HUES48 (cell line): ENCODE results near the gene CNTNAP2.

Source experiments
- H3K27ac ChIP-seq: one replicate; pipeline ENCODE4 v1.7.0; 2013; ENCODE audit warnings: low read depth, low read length, inconsistent platforms
- H3K27me3 ChIP-seq: 2 replicates; pipeline ENCODE4 v1.6.1; 2013; ENCODE audit warnings: mild to moderate bottlenecking, low read length; ENCODE audit not compliant: control insufficient read depth, insufficient read depth
- H3K36me3 ChIP-seq: 2 replicates; pipeline ENCODE4 v1.6.1; 2013; ENCODE audit warnings: low read length; ENCODE audit not compliant: control insufficient read depth, insufficient read depth
- H3K4me1 ChIP-seq: 2 replicates; pipeline ENCODE4 v1.6.1; 2013; ENCODE audit warnings: mild to moderate bottlenecking, low read length; ENCODE audit not compliant: control insufficient read depth, insufficient read depth
- H3K4me3 ChIP-seq: 2 replicates; pipeline ENCODE4 v1.5.1; 2013; ENCODE audit warnings: mild to moderate bottlenecking, low read depth, low read length
- H3K9ac ChIP-seq: 2 replicates; pipeline ENCODE4 v1.6.1; 2013; ENCODE audit warnings: mild to moderate bottlenecking, low read depth, low read length, moderate library complexity
- H3K9me3 ChIP-seq: 2 replicates; pipeline ENCODE4 v1.6.1; 2013; ENCODE audit warnings: low read length; ENCODE audit not compliant: control insufficient read depth, insufficient read depth

Gene CNTNAP2

DNA sequence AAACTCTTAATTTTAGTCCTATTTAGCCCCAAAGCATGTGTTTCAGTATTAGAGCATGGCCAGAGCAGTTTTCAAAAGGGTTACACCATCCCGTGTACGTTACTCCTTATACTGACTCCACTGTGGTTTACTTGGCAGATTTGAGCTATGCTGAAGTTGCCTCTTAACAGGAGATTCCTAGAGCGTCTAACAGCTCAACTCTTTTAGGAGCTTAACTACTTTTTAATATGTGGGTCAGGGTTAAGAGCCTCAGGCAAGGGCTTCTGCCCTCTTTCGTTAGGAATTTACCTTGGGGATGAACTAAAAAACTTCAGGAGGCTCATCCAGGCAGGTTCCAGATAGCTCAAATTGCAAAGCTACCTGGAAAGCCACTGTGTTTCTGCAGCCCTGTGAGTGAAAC lies 1799.2 kb downstream of the CNTNAP2 start:
- no peaks in the 10 kb centered on the region for H3K27me3 ChIP-seq
- H3K9me3 ChIP-seq = no peaks in the 10 kb centered on the region
- no peaks in the 10 kb centered on the region for H3K36me3 ChIP-seq
- peaks cover 16% of the 10 kb centered on the region; the same call in 1 of the 2 replicates for H3K4me1 ChIP-seq
- H3K4me3 ChIP-seq = no peak overlapping the region
- peak overlapping the region; percentile 42 for H3K27ac ChIP-seq
- H3K9ac ChIP-seq = no peak overlapping the region

DNA sequence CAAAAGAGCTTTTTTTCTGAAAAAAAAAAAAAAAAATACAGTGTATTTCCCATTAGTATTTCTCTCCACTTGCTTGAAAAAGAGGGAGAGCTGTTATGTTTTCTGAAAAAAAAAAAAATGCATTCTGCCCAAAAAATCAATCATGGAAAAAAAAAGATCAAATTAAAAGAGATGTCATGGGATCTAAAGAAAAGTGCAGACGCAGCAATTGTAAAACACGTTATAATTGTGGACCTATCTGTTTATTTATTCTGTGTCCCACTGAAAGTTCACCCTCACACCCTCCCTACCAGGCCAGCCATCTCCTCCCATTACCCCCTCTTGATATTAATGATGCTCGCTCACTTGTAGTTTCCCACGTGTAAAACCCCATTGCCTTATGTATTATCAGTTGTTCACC lies 1800.0 kb downstream of the CNTNAP2 start:
- Histone ChIP-seq H3K27ac (no peak overlapping the region), H3K36me3 (no peaks in the 10 kb centered on the region), H3K27me3 (no peaks in the 10 kb centered on the region), H3K9ac (no peak overlapping the region), H3K4me1 (peaks cover 13% of the 10 kb centered on the region; the same call in 1 of the 2 replicates), H3K4me3 (no peak overlapping the region), H3K9me3 (no peaks in the 10 kb centered on the region)

DNA sequence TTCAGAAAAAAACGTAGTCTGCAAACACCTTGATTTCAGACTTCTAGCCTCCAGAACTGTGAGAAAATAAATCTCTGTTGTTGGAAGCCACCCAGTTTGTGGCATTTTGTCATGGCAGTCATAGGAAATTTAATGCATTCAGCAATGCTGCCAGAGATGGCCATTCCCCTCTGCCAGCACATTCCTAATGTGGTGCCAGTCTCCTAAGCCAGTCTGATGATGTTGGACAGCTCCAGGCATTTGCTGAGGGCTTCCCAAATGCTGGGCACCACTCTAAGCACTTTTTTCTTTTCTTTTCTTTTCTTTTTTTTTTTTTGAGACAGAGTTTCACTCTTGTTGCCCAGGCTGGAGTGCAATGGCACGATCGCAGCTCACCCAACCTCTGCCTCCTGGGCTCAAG lies 1807.2 kb downstream of the CNTNAP2 start:
- no peaks in the 10 kb centered on the region for H3K4me1 ChIP-seq
- no peak overlapping the region for H3K9ac ChIP-seq
- H3K4me3 ChIP-seq = no peak overlapping the region
- no peaks in the 10 kb centered on the region for H3K27me3 ChIP-seq
- H3K36me3 ChIP-seq = no peaks in the 10 kb centered on the region
- no peaks in the 10 kb centered on the region for H3K9me3 ChIP-seq
- no peak overlapping the region for H3K27ac ChIP-seq

DNA sequence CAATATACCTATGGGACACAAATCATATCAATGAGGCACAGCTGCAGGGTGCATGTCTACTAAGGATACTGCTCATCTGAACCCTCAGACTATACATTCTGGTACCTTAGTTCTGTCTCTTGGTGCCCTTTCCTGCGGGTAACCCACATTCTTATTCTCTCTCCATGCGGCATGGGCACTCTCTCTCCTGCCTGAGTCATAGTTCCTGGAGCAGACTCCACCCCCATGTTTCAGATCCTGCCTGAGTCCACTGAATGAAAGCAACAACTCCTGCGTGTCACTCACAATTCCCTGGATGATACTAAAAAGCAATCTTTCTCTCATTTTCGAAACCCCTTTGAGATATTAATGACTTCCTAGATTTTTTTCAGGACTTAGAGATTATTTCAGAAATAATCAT lies 1820.8 kb downstream of the CNTNAP2 start:
- Histone ChIP-seq H3K9ac (no peak overlapping the region), H3K4me3 (no peak overlapping the region), H3K9me3 (no peaks in the 10 kb centered on the region), H3K36me3 (no peaks in the 10 kb centered on the region), H3K4me1 (no peaks in the 10 kb centered on the region), H3K27me3 (no peaks in the 10 kb centered on the region), H3K27ac (no peak overlapping the region)

DNA sequence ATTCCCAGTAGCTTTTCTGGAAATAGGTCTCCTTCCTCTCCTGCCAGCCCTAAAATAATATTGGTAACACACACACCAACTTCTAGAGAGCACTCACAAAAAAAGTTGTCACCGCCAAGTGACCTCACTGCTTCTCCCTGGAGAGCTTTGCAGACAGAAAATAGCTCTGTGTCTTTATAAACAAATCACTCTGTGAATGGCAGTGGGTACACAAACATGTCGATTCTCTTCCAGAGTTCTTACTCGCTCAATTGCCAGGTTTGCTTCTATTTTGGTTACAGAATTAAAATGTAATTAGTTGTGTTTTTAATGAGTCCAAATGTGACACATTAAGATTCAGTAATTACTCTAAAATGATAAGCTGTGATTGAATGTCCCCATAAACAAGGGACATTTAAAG lies 1824.8 kb downstream of the CNTNAP2 start:
- no peaks in the 10 kb centered on the region for H3K4me1 ChIP-seq

DNA sequence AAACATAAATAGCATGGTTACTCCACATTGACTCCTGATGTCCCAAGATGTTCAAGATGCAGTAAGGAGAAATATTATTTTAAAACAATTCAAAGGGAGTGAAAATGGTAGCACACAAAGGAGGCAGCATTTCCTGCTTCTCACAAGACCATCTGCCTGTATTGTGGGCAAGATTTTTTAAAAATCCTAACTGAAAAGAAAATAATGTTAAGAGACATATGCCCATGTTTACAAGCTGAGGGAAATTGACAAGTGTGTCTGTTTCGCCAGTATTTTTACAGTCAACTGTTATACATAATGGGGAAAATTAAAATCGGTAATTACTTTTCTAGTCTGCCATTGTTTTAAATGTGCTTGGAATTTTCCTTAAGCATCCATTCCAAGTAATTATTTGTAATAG lies 1827.7 kb downstream of the CNTNAP2 start:
- Histone ChIP-seq H3K9ac (no peak overlapping the region), H3K9me3 (no peaks in the 10 kb centered on the region), H3K27ac (no peak overlapping the region), H3K36me3 (no peaks in the 10 kb centered on the region), H3K27me3 (no peaks in the 10 kb centered on the region), H3K4me3 (no peak overlapping the region), H3K4me1 (no peaks in the 10 kb centered on the region)

More for the DNA sequence above, 1824.8 kb downstream of the CNTNAP2 start:
- Histone ChIP-seq H3K9ac (no peak overlapping the region), H3K27ac (no peak overlapping the region), H3K36me3 (no peaks in the 10 kb centered on the region), H3K27me3 (no peaks in the 10 kb centered on the region), H3K4me3 (no peak overlapping the region), H3K9me3 (no peaks in the 10 kb centered on the region)

DNA sequence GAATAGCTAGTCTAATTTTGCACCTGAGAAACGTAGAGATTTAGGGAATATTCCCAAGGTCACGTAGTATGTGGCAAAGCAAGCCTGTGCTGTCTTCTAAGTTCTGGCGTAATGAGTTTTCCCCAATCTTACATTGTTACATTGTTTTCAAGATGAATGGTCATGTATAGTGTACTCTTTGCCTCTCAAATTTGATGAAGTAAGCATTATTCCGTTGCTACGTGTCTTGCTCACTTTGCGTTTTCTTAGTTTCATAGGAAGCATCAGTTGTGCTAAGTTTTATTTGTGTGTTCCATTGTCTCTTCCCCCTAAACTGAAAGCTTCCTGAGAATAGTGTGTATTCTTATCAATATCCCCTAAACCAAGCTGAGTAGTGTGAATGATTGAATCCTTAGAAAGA lies 1836.3 kb downstream of the CNTNAP2 start:
- H3K4me3 ChIP-seq = no peak overlapping the region
- H3K27me3 ChIP-seq = no peaks in the 10 kb centered on the region
- no peak overlapping the region for H3K27ac ChIP-seq
- no peaks in the 10 kb centered on the region for H3K36me3 ChIP-seq
- H3K9me3 ChIP-seq = no peaks in the 10 kb centered on the region
- no peak overlapping the region for H3K9ac ChIP-seq
- H3K4me1 ChIP-seq = no peaks in the 10 kb centered on the region

DNA sequence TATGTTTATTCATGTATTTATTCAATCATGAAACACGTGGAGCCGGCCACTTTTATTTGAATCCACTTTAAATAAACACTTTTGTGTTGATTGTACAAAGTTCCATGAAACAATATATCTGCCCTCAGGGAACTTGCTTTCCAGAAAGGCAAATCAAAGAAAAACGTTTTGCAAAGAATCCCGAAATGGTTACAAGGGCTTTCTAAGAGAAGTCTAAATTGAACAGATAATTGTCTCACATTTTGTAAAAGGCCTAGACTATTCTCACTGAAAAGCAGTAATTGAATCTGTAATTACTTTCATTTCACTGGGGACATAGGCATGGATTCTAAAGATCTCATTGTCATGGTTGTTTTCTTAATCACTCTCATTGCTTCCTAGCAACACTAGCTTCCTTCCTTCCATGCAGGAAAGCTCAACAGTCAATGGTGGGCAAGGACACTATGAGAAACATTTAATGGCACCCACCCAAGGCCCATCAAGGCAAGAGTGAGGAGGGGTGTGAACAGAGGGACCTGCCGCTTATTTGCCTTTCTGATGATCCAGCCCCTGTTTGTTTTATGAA lies 1851.5 kb downstream of the CNTNAP2 start:
- H3K27ac ChIP-seq = no peak overlapping the region
- no peak overlapping the region for H3K4me3 ChIP-seq
- no peaks in the 10 kb centered on the region for H3K4me1 ChIP-seq
- H3K9me3 ChIP-seq = no peaks in the 10 kb centered on the region
- no peak overlapping the region for H3K9ac ChIP-seq
- no peaks in the 10 kb centered on the region for H3K36me3 ChIP-seq
- no peaks in the 10 kb centered on the region for H3K27me3 ChIP-seq

DNA sequence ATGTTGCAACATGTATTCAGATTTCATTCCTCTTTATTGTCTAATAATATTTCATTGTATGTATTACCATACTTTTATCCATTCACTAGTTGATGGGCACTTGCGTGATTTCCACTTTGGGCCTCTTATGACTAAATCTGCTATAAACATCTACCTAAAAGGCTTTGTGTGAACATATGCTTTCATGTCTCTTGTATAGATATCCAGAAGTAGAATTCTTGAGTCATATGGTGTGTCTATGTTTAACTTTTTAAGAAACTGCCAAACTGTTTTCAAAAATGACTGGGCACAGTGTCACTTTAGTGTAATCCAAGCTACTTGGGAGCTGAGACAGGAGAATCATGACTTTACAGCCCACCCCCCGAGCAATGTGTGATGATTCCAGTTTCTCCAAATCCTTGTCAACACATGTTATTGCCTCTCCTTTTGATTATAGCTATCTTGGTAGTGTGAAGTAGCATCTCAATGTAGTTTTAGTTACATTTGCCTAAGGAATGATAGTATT lies 1855.1 kb downstream of the CNTNAP2 start:
- no peaks in the 10 kb centered on the region for H3K27me3 ChIP-seq

DNA sequence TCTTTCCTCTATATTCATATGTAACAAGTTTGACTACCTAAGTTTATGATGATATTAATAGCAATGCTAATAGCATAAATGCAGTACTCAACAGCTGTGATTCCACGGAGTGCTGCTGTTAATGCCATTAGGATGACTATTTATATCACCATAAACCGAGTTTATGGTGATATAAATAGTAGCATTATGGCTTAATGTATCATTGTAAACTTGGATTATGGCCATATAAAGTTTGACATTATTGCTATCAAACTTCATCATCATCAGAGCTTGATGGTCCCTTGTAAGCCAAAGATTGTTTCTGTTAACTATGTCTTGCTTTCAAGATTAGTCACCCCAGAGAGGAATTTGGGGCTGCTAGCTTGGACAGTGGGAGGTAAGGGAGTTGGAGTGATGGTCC lies 1861.6 kb downstream of the CNTNAP2 start:
- H3K36me3 ChIP-seq = no peaks in the 10 kb centered on the region
- no peaks in the 10 kb centered on the region for H3K9me3 ChIP-seq
- no peak overlapping the region for H3K27ac ChIP-seq
- no peaks in the 10 kb centered on the region; the same call in 1 of the 2 replicates for H3K4me1 ChIP-seq
- no peaks in the 10 kb centered on the region for H3K27me3 ChIP-seq
- no peak overlapping the region for H3K4me3 ChIP-seq
- H3K9ac ChIP-seq = no peak overlapping the region

More for the DNA sequence above, 1855.1 kb downstream of the CNTNAP2 start:
- Histone ChIP-seq H3K36me3 (no peaks in the 10 kb centered on the region), H3K4me1 (no peaks in the 10 kb centered on the region; the same call in 1 of the 2 replicates), H3K9me3 (no peaks in the 10 kb centered on the region), H3K4me3 (no peak overlapping the region), H3K9ac (no peak overlapping the region), H3K27ac (no peak overlapping the region)

DNA sequence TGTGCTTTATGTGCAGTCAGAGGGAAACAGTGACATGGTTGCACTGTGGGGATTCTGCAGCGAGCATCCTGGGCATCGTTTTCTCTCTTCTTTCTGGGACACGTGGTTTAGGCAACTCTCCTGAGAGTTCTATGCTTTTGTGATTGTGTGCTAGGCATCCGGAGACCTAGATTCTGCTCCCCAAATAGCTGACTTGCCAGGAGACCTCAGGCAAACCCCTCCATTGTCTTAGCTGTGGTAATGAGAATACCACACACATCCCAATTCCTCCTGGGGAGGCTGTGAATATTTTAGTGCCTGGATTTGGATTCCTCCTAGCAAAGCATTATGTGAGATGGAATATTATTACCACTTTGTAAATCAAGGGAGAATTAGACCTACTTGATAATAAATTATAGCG lies 1862.0 kb downstream of the CNTNAP2 start:
- no peak overlapping the region for H3K9ac ChIP-seq

More for the DNA sequence above, 1862.0 kb downstream of the CNTNAP2 start:
- H3K27me3 ChIP-seq = no peaks in the 10 kb centered on the region
- no peaks in the 10 kb centered on the region for H3K36me3 ChIP-seq
- H3K4me3 ChIP-seq = no peak overlapping the region
- no peaks in the 10 kb centered on the region for H3K9me3 ChIP-seq
- H3K4me1 ChIP-seq = no peaks in the 10 kb centered on the region; the same call in 1 of the 2 replicates
- no peak overlapping the region for H3K27ac ChIP-seq
